ENCODE data around the gene RASSF7.

RASSF7 gene

GRCh38 chr11:610146-610801, 49.5 kb downstream of the RASSF7 start:
- DNase-seq (ENCODE audit: low read depth) = no peak

GRCh38 chr11:611001-611996, 50.5 kb downstream of the RASSF7 start:
- no peak for DNase-seq (ENCODE audit: low read depth)

- no peak for DNase-seq (ENCODE audit: low read depth)
Observed at GRCh38 chr11:612201-612960, 51.6 kb downstream of the RASSF7 start.

GRCh38 chr11:612961-613300, 52.2 kb downstream of the RASSF7 start:
- no peak for DNase-seq (ENCODE audit: low read depth)

GRCh38 chr11:613369-613968, 52.7 kb downstream of the RASSF7 start:
- DNase-seq (ENCODE audit: low read depth) = peak; percentile 68
